Glomerular endothelial cell (primary cell): ENCODE measurements around the gene APC. TPM values are rescaled to one million over a fixed set of nuclear protein-coding genes. Genes with fewer than 3 reads are reported as not detected.

Experiments
- DNase-seq: peaks from one replicate; pipeline ENCODE4 v3.0.0-alpha.2; 2011; ENCODE audit warnings: low read depth, low spot score; ENCODE audit errors: extremely low read depth
- total RNA-seq: library from RNA; depleted of rRNA; stranded (reverse); fragments of >200 nt; gene quantifications from 2 replicates; pipeline ENCODE4 v1.2.3, GENCODE V29; 2015

Gene APC
- total RNA-seq, 1 donor from 2014 or later, result 53.7 TPM

DNA sequence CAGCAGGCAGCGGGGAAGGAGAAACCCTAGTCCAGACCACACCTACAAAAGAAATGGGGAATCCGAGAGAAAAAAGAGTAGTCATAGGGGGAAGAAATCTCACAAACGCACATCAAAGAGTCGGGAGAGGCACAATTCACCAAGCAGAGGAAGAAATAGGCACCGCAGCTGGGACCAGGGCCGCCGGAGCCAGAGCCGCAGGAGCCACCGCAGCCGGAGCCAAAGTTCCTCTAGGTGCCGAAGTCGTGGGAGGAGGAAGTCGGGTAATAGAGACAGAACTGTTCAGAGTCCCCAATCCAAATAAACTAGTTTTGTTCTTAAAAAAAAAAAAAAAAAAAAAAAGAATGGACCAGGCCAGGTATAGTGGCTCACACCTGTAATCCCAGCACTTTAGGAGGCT is 155.1 kb downstream of the APC start:
- DNase-seq, result no peak

DNA sequence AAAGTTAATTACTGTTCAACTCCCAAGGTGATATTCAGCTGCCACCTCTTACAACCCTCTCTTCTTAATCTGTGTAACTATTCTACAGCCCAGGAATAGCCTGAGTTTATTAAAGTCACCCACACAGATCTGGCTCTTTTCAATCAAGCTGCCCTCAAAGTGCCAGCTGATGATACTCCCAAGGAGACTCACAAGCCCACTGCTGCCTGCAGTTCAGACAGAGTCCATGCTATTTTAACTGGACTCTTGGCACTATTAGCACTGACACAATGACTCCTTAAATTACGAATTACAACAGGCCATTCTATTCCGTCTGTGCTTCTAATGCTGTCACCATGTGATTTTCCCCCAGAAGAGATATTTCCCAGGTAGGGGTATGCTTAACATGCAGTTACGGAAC is 158.0 kb downstream of the APC start:
- DNase-seq, result no peak

Other genes starting within 250 kb of the APC start
- 94.4 and 96.0 TPM in 2 replicates for gene SRP19, start 123.4 kb downstream of the APC start, total RNA-seq
- gene REEP5, start 184.3 kb downstream of the APC start, total RNA-seq, result 70.4 and 90.0 TPM in 2 replicates
- gene DCP2, start 238.9 kb downstream of the APC start, total RNA-seq, result 15.5 and 29.2 TPM in 2 replicates